Measurements from ENCODE around the gene SCRT2.
"Not testable (repeated sequence)": the region's sequence is repeated elsewhere in the genome, so short reads cannot be mapped to it uniquely, and the experiment has no call there.

SCRT2 gene

DNA sequence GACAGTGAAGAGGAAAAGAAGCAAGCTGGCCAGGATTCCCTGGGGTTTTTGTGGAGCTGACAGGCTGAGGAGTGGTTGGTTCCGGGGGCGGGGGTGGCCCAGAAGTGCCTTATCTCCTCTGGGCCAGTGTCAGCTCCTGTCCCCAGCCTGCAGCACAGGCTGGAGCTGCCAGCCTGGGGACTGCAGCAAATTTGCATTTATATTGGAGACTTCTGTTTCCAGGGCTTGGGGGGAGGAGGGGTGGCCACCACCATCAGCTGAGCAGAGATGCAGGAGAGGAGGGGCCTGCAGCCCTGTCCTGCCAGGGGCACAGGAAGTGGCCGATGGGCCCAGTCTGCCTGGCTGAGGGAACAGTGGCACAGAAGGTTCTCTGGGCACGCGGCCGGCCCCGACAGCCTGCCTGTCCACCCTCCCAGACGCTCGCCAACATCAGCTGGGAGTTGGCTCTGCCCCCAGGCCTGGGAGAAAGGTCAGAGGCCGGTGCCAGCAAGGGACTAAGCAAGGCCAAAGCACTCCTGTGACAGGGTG lies 24.3 kb upstream of the SCRT2 start:
- DNase-seq = no peak

GRCh38 chr20:699342-699741 lies 23.7 kb upstream of the SCRT2 start:
- DNase-seq = no peak

DNA sequence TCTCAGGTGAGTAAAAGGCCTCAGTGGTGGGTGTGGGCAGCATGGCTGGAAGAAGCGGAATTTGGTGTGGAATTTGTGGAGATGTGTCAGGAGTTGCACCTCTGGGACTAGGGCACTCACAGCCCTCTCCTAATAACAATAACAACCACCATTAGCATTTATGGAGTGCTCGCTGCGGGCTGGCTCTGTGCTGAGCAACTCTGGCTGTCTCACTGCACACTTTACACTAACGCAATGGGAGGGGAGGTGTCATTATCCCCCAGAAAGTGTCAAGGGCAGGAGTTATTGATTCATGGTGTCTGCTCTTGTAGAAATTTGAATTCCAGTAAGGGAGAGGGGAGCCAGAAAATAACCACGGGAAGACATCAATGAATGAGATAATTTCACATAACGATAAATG lies 22.7 kb upstream of the SCRT2 start:
- DNase-seq = no peak

GRCh38 chr20:697826-698225 lies 22.2 kb upstream of the SCRT2 start:
- DNase-seq = no peak

DNA sequence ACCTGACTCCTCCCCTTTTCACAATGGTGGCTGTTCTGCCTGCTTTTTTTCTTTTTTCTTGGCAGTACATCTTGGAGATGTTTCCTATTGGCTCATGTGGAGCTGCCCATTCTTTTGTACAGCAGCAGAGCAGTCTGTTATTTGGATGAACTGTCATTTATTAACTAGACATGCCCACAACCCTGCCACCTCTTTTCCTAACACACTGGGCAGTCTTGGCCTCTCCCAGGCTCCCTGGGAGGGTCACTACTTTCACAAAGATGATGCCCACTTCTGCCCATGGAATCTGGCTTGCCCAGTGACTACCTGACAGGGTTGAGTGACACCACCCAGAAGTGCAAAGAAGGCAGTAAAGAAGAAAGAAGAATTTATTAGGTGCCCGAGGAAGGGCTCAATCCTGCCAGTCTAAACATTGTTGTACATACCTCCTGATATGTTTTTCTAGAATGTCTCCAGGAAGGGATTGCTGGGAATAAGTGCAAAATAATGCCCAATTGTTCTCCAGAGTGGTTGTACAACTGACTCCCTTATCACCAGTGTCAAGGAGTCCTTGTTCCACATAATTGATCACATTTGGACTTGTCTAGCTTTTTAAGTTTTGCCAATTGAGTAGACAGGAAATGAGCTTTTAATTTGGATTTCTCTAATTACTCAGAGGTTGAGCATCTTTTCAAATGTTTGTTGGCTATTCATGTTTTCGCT lies 19.7 kb upstream of the SCRT2 start:
- no peak for DNase-seq

GRCh38 chr20:694496-694895 lies 18.9 kb upstream of the SCRT2 start:
- no peak for DNase-seq

GRCh38 chr20:693786-694185 lies 18.2 kb upstream of the SCRT2 start:
- not testable (repeated sequence) for DNase-seq

DNA sequence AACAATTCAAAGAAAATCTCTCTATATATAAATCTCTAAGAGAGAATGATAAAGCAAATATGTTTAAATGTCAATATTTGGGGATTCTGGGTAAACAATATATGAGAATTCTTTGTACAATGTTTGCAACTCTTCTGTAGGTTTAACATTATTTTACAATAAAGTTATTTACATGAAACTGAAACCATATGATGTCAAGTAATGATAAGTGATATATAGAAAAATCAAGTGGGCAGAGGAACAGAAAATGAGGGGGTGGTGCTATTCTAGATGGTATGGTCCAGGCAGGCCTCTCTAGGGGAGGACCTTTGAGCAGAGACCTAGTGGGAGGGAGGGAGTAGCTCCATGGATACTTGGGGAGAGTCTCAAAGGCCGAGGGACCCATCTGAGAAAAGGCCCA lies 16.4 kb upstream of the SCRT2 start:
- no peak for DNase-seq

DNA sequence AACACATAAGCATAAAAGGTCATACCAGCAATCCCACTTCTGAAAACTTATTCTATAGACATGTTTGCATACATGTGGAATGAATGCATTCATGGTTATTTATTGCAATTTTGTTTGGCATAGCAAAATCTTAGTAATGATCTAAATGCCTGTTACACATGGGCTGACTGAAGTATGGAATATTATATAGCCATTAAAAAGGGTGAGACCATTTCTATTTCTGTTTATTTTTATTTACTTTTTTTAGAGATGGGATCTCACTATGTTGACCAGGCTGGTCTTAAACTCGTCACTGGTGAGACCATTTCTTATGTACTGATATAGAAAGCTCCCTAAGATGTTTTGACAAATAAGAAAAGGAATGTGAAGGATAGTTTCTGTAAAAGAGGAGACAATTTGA lies 14.3 kb upstream of the SCRT2 start:
- no peak for DNase-seq

- no peak for DNase-seq
Measured at GRCh38 chr20:689348-689747, 13.7 kb upstream of the SCRT2 start.

GRCh38 chr20:688809-689212 lies 13.2 kb upstream of the SCRT2 start:
- peak; percentile 31 for DNase-seq

GRCh38 chr20:687468-688203 lies 12.0 kb upstream of the SCRT2 start:
- DNase-seq = no peak

DNA sequence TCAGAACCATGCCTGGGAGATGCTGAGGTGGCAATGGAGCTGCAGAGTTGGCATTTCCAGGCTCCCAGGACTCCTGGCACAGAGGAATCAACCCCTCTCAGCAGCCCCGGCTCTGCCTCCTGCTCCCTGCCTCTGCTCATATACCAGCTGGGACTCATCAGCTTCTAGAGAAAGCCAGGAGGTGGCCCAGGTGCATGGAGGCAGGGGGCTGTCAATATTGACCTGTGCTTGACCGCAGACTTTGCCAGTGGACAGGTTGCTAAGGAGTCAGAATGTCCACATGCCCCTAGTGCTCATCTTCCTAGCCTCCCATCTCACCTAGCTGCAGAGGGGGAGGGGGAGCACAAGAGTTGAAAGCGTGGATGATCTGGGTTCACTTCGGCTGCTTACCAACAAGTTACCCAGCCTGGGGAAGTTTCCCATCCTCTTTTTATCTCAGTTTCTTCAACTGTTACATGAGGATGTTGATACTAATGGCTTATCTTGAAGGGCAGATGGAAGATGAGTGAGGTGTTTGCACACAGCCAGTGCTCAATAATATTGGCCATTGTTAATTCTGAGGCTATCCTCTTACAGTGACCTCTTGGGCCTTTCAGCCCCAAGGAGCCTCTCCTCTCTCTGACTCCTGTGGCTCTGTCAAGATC lies 9.2 kb upstream of the SCRT2 start:
- DNase-seq = no peak

- DNase-seq = peak; percentile 37
Measured at GRCh38 chr20:682123-682522, 6.5 kb upstream of the SCRT2 start.

- DNase-seq = no peak
Measured at GRCh38 chr20:680638-681187, 5.1 kb upstream of the SCRT2 start.

- DNase-seq = no peak
Measured at GRCh38 chr20:677957-678356, 2.4 kb upstream of the SCRT2 start.

DNA sequence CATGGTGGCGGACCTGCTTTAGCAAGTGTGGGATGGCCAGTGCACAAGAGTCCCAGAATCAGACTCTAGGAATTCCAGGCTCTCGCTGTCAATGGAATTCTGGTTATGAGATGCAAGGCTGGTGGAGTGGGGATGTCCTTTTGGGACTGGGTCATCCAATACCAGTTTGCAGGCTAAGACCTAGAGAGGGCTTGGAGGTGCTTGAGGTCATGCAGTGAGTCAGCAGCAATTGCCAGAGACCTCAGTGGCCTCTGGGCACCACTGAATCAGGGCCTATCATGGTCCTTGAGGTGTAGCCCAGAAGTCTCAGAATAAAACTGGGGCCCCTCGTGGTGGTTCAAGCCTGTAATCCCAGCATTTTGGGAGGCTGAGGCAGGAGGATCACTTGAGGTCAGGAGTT lies 1.4 kb upstream of the SCRT2 start:
- peak; percentile 46 for DNase-seq

- peak; percentile 66 for DNase-seq
Measured at GRCh38 chr20:676315-676937, 824 bp upstream of the SCRT2 start.

GRCh38 chr20:675033-675452 lies 559 bp downstream of the SCRT2 start:
- DNase-seq = peak; percentile 66

- DNase-seq = no peak
Measured at GRCh38 chr20:673603-674001, 2.0 kb downstream of the SCRT2 start.

- peak; percentile 75 for DNase-seq
Measured at GRCh38 chr20:672963-673602, 2.5 kb downstream of the SCRT2 start.

DNA sequence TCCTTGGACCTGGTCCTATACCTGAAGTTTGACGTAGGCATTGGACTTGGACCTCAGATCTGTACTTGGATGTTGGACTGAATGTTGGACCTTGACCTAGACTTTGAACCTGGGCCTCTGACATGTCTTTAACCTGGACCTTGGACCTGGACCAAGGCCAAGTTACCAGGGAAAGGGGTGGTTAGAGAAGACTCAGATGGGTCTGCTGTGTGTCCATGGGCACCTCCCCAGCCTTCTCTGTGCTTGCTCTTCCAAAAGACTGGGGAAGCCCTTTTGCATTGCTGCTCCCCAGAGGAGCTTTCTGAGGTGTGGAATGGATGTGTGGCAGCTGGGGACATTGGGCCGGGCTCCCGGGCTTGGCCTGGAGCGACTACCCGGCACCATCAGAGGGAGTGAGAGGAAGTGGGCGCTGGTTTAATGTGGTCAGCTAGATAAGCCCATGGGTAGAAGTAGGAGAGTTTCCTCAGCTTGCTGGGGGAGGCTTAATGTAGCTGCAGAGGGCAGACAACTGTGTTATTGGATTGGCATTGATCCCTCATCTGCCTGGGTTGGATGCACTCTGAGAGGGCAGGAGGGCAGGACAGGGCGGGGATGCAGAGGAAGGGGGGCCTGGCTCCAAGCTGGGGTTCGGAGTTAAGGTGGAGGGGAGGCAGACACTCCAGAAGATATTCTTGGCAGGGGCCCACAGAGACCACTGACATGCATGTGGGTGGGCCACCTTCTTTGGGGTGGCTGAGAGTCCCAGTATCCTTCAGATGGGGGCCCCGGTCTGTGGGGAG lies 4.2 kb downstream of the SCRT2 start:
- no peak for DNase-seq

All from NCI-H82 (cell line).